GM18868 (cell line): ENCODE results near the gene TRERF1.

Experiments
- ATAC-seq: cut with Tn5 transposase; IDR thresholded peaks from one replicate; pipeline ENCODE4 v1.9.1; 2021; ENCODE audit warnings: mild to moderate bottlenecking, moderate library complexity; ENCODE audit not compliant: unreplicated experiment

Gene TRERF1

DNA sequence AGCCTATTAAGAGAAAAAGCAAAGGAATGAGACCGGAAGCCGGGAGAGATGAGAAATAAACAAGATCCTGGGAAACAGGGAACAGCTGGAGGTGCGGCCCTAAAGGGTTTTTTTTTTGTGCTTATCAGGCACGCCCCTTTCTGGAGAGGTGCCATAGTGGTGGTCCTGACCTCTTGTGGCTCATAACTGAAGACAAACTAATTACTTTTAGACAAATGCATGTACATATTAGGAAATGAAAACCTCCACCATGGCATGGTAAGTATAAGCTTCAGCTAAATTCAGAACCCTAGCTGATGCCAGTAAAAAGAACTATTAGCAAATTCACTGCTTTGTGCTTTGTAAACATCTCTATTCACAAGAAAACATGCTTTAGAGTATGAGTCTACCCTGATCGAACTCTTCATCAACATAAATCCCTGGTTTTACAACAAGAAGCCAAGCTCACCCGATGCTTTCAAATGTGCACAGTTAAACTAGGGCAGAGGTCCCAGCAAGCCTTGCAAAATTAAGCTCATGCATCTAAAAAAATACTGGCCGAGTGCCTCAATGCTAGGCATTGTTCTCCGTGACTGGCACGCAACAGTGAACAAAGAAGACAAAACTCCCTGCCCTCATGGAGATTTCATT lies 137.7 kb downstream of the TRERF1 start:
- ATAC-seq = no peak

DNA sequence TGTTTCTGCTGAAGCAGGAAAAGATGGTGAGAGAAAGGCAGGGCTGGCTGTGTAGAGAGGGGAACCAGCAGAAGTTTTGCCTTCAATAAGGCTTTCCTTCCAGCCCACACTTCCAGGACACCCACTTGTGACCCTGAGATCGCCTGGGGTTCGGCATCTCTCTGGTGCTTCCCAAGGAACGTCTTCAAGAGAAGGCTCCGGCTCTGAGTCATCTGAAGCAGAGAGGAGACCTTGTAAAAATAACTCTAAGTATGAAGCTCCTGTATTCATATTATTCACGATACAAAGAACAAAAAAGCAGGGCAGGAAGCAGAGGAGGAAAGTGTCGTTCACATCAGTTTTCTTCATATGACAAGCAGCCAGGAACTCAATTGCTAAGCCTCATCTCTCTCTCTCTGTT lies 138.7 kb downstream of the TRERF1 start:
- no peak for ATAC-seq

DNA sequence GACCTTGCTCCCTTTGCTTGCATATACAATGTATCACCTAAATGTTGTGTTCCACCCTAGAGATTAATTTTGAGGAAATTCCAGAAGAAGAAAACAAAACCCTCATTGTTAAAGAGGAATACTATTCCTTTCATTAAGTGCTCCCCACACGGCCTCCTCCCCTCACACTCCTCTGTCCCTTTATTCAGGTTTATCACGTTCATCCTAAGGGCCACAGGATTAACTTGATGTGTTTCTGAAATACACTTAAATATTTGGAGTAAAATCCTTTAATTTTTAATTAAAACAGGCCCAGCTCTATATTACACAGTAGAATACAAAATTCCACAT lies 144.6 kb downstream of the TRERF1 start:
- no peak for ATAC-seq

DNA sequence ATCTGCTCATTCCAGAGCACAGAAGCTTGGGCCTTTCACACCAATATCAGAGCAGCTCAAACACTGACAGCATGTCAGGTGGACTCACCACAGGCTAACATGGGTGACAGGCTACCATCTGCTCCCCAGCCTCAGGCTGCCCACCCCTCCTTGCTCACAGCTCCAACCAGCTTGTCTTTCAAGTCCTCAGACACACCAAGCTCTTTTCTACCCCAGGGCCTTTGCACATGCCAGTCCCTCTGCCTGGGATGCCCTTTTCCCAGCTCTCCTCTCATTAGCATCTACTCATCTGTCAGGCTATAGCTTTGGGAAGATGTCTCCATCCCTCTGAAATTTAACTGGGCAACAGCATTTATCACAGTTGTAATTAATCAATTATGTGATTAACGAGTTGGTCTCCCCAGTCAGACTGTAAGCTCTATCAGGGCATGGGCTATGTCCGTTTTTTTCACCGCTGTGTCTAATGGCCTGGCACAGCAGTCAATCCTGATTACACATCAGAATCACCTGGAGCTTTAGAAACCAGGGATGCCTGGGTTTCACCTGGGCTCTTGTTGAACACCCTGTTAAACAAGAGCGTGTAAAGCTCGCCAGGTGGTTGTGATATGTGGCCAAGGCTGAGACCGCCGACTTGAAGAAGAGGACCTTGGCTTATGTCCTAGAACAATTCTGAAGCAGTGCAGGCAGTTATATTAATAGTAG lies 145.1 kb downstream of the TRERF1 start:
- no peak for ATAC-seq

DNA sequence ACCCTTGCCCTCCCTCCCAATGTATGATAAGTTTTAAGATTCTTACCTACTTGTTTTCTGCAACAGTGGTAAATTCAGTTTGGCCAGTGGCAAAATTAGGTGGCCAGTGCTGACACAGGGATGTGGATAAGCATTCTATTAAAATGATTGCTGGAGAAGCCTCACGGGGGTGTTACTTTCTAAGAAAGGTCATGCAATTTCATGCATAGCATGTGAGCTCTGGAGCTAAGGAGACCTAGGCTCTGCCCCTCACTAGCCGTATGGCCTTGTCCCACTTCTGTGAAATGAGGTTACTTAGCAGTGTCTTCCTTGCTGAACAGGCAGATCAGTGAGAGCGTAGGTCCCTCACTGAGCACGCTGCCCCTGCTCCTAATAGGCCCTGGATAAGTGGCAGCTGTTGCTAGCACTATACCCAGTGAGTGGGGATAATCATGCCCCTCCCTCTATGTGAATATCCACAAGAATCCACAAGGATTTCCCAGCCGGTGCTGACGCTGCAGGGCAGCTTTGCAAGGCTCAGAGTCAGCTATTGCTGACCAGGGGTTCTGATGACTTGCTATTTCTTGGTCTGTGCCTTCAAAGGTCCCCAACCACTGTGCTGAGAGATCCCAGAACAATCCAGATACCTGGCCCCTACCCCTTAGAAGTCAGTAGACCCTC lies 147.5 kb downstream of the TRERF1 start:
- ATAC-seq = no peak

DNA sequence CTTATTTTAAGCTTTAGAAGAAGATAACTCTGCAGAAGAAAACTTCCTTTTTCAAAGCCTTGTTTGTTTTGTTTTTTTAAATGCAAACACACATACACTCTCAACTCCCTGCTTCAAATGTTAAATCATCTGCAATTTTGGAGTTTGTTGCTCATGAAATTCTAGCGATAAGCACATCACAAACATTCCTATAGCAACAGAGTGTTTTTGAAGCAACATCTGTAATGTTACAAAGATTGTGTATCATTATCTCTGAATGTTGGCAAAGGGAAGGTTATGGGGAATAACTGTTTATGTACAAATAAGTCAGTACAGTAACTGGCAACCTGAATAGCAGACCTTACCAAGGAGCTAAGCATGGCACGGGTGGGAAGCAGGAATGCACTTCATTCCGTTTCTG lies 149.3 kb downstream of the TRERF1 start:
- no peak for ATAC-seq

DNA sequence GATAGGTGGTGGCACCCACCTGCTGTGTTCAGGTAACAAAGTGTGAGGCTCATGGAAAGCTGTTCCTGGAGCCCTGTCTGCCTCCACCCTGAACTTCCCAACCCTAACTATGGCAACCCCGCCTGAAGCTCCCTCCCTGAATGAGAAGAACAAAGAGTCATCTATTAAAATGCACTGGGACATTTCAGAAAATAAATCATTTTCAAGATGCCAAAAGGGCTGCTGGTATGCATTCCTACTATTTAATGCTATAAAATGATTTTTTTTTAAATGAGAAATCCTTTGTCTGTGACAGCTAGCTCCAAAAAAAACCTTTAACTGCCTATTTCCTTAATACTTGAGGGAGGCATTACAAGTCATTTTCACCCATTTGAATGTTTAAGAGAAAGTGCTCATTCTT lies 149.7 kb downstream of the TRERF1 start:
- no peak for ATAC-seq

DNA sequence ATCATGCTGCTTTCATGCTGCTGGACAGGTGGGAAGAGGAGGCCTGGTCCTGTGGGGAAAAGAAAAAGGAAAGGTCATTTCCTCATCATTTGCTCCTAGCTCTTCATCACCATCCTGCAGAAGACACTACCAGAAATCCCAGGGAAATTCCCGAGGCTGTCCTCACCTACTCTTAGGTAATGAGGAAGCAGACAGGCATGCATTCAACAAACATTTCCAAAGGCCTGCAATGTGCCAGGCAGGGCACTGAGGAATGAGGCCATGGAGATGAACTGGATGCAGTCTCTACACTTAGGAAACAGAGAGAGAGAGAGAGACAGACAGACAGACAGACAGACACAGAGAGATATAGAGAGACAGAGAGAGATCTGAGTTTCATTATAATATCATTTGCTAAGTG lies 151.0 kb downstream of the TRERF1 start:
- no peak for ATAC-seq

DNA sequence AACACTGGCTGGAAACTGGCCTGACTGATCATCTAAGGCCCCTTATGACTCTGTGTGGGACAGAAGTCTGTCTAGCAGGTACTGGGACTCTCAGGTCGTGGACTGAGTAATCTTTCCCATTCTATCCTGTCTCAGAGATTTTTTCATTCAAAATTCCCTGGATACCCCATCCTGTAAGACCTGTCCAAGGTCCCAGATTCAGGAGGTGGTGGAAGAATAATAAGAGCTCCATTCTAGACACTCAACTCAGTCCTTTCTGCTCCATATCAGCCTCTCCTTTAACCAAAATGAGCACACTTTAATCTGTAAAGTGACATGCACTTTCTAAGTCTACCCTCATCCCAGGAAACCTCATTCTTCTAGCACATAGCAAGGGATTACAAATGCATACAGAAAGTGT lies 151.5 kb downstream of the TRERF1 start:
- ATAC-seq = no peak

DNA sequence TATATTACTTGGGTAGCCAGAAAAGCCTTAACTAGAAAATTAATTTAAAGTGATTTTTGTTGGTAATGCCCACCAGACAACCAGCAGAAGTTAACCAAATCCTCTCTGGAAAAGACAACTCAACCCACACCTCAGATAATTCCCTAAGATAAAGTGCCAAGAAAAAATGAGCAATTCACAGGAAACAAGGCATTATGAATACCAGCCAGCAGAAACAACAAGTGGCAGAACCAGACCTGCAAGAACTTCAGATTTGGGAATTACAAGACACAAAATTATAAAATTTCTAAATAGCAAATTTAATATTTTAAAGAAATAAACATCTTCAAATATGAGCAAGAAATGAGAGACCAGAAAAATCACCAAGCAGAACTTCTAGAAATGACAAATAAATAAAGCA lies 154.1 kb downstream of the TRERF1 start:
- no peak for ATAC-seq

DNA sequence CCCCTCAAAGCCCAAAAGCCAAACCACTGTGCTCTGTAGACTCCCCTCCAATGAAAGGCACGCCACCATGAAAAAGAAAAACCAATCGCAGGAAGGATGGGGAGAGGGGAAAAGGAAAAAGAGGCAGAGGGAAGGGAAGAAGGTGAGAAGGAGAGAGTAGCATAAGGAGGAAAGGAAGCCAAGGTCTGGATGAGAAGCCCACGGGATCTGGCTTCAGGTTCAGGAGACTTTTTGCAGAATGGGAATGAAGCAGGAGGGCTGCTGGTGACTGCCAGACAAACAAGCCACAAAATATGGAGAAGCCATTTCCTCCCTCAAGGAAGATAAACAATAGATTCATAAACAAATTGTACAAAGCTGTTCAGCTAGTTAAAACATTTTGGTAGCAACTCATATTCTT lies 155.1 kb downstream of the TRERF1 start:
- ATAC-seq = no peak

DNA sequence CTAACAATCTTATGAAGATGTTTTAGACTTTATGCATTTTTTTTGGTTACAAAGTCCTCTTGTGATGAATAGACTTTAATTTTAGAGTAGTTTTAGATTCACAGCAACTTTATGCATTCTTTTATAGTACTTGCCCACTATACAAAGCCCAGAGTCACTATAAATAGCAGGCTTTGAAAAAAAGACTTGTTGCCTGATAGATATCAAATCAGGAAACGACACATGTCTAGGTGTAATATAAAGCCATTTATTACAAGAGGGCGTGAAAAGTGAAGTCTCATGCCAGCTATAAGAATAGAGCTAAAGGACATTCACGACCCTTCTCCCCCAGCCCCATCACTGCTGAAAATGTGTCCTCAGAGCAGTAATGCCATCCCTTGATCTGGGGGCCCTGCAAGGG lies 156.0 kb downstream of the TRERF1 start:
- no peak for ATAC-seq

DNA sequence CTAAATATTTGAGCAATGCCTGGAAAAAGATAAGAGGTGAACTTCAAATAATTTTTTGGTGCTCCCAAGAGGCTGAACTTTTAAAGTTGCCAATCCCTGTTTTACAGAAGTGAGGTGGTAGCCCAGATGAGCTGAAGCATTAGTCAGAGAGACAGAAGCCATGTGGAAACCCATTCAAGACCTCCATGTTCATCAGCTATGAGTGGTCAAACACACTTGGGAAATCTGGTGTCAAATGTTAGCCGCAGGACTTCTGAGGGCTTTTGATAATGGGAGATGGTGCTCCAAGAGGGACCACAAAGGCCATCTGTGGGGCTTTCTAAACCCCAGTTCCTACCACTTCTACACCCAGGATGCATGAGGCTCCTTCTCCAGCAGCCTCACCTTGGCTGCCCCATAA lies 156.5 kb downstream of the TRERF1 start:
- ATAC-seq = no peak

DNA sequence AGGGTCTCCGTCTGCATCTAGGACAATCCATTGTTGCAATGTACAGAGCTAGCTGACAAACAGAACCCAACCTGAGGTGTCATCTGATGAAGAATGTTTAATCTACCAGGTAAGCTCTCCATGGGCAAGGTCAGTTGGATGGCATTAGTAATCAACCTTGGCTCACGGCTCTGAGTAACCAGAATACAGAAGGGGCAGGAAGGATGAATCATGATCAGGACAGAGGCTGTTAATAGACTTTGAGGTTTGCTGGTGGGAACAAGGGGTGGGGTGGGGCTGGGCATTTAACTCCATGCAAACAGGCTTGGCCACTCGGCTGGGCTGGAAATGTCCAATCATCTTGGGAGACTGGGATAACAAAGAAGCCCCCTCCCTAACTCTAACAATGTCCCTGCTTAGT lies 157.0 kb downstream of the TRERF1 start:
- no peak for ATAC-seq

DNA sequence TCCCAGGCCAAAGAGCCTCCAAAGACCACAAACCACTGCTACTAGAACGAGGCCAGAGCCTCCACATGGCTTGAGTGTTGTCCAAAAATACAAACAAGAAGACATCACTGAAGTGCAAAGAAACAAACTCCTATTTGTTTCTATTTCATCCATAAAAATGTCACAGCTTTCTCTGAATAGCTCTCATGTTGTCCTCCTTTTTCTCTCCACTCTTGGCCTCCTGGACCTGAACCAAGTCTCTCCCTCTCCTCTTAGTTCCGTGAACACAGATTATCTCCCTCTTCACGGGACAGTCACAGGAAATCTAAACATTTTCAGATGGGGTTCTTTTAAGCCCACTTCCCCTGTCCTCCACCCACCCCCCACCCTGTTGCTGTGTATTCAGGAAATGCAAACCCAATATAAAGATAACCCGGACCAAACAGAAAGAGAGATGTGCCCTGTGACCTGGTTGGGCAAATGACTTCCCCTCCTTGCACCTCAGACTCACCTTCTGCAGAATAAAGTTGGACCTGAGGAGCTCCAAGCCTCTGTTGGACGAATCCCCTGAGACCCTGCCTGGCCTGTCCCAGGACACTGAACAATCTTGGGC lies 158.2 kb downstream of the TRERF1 start:
- ATAC-seq = no peak

DNA sequence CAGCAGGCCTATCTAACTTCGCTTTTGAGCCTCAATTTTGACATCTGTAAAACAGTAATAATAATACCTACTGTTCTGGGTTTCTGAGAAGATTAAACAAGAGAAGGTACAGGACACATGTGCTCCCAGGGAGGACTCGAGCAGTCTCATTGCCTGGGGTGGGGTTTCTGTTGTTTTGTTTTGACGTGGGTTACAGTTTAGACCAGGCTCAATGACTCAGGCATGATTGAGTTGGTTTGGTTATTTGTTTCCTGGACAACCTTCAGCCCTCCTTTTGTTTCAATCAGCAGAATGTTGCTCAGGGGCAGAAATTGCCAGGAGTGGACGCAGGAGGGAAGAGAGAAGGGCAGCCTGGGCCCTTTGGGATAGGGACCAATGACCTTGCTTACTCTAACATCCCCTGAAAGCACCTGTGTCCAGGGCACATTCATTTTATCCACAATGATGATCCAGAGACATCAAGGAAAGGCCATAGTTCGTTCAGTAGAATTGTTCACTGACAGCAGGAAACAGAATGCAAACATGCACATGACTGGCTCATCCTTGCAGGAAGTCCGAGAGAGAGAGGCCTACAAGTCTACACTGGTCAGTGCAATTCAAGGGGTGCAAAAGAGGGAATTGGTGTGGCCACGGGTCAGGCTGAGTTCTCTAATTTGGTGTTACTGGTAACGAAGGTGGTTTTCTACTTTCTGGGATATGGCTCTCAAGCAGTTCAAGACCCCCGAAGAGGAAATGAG lies 159.6 kb downstream of the TRERF1 start:
- ATAC-seq = no peak

DNA sequence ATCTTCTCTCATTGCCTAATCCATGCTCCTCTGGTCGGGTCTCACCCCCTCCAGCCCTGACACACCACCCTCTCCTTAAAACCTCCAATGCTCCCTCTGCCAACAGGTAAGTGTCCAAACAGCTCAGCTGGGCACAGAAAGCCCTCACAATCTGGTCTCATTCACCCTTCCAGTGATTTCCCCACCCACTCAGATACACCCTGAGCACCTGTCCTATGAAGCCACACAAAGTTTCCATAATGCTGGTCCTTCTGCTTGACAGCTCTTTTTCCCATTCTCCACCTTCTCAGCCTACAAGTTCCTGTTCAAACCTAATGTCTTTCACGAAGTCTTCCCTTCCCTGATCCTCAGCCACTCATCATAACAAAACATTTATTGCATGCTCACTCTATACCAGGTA lies 164.0 kb downstream of the TRERF1 start:
- ATAC-seq = no peak

DNA sequence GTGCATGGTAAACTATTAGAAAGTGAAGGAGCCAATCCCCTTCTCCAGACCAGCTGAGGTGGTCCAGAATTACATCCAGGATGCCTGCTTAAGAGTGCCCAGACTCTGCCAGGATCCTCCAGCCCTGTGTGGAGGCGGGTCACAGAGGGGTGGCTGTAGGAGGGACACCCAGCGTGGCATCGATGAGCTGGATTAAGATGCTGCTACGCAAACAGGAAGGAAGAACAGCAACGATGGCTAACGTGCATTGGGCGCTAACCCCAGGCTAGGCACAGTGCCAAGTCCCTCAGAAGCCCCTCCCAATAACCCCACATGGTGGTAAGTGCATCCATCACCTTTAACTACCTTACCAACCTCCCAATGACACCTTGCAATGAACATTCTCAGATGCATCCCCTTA lies 170.2 kb downstream of the TRERF1 start:
- ATAC-seq = no peak

DNA sequence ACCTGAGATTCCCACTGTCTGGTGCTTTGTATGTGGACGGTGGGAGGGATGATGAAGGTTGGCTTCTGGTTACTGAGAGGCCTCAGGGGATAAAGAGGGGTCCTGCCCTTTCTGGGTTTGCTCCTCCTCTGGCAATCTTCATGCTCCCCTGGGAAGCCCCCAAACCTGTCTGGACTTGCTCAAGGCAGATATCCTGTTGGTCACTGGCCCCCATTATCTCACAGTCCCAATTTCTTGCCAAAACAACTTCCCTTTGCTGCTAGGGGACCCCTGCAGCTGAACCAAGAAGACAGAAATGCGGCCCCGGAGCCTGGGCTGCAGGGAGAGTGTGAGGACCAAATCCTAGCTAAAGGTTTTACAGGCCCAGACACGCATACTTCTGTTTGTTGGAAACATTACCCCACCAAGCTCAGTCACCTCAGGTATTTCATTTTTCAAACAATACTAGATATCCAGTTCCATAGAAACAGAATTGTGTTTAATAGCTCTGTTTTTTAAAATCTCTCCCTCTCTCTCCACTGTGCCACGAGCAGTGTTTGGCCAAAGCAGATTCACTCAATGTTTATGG lies 170.7 kb downstream of the TRERF1 start:
- ATAC-seq = no peak

DNA sequence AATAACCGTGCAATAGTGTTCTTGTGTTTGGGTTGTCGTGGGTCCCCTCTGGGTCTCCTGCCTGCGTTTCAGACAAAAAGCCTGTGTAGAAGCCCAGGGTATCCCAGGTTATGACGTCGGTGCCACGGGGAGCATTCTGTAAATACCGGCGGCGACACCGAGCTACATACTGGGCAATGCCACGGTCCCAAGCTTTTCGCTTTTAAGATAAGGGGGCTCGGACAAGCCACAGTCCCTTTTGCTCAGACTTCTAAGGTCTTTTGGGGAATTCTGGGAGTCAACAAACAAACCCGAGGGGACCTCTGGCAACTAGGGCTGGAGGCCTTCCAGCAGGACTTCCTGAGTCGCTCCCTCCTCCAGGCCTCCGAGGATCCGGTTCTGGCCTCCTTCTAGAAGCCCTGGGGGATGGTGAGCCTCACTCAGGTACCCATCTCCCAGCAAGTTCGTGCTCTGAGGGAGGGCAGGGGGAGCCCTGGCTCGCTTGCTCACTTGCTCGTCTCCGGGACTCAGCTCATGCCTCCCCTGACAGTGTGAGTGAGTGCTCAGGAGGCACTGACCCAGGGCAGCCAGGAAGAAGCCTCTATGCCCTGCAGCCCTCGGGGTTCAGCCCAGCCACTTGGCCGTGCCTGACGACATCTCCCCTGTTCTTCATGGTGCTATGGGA lies 171.6 kb downstream of the TRERF1 start:
- ATAC-seq = no peak
